ENCODE data around the gene NUDT8. TPM values are rescaled to one million over a fixed set of nuclear protein-coding genes. Genes with fewer than 3 reads are reported as not detected.

NUDT8 gene
- total and polyA plus RNA-seq, 9 of the 15 experiments (the other 6 are each of a cell fraction or from before 2014, with no cell fraction given) = 0.23 to 27.8 (median 5.0) TPM

DNA sequence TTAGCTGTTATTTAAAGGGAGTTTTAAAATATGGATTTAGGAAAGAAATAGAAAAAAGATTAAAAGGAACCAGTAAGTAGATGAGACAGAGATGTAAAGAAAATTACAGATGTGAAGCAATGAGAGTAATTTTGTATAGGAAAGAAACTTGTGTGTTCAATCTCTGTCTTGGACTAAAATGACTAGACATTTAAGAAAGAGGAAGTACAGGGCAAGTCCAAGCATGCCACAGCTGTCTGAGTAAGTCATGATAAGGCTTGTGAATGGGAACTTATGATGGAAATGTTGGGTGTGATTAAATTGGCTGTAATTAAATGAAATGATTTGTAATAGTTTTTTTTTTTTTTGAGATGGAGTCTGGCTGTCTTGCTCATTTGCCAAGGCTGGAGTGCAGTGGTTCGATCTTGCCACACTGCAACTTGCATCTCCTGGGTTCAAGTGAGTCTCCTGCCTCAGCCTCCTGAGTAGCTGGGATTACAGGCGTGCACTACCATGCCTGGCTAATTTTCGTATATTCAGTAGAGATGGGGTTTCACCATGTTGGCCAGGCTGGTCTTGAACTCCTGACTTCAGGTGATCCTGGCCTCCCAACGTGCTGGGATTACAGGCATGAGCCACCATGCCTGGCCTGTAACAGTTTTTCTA, 26.7 kb upstream of the NUDT8 start (continued):
- TF ChIP-seq CHD7 (IDR thresholded peaks at IDR 0.05; ENCODE audit: low read depth, low read length) (no peak), JUNB (CRISPR knock-in tag; conservative IDR thresholded peaks at IDR 0.05) (no peak), FUS (optimal IDR thresholded peaks at IDR 0.05; ENCODE audit: low read depth, low read length) (no peak), KAT2B (IDR thresholded peaks at IDR 0.05; ENCODE audit: low read depth, low read length) (no peak), E2F8 (IDR thresholded peaks at IDR 0.05; ENCODE audit: low read depth, partially characterized antibody) (no peak), ZBTB49 (CRISPR knock-in tag; IDR thresholded peaks at IDR 0.05; ENCODE audit: borderline replicate concordance) (no peak), GABPA (tag; conservative IDR thresholded peaks at IDR 0.05; ENCODE audit: low read depth) (no peak), TBL1XR1 (IDR thresholded peaks at IDR 0.05; ENCODE audit: low read length in 2 of 2) (no peak; a peak in 1 of 4 replicates), RFX5 (IDR thresholded peaks at IDR 0.05; ENCODE audit: low read depth, low read length) (no peak)

Data from K562 (cell line).